ENCODE data around the gene COL4A2. TPM values are rescaled to one million over a fixed set of nuclear protein-coding genes. Genes with fewer than 3 reads are reported as not detected.

COL4A2 gene
- total RNA-seq, 2 experiments from 2014 or later, result not detected

DNA sequence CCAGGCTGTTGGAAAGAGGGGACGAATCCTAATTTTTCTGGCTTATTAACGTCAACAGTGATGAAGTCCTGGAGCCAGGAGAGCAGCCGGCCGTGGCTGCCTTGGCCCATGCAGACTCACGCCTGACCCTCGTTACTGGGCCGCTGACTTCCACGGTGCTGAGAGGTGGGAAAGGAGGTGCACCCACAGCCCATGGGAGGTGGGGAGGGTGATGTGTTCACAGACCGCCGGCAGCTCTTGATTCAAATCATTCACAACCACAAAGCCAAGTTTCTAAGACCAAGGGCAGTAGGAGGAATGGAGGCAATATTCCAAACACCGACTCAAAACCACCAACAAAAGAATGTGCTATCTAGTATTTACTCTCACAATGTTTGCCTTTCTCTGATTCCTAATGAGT is 24.3 kb downstream of the COL4A2 start:
- ChIA-PET POLR2A (no interaction called here), CTCF (interaction anchor here (0.9 kb wide), 1 partner anchor 81 kb away, joined by 3 read pairs; no protein-coding TSS in a partner anchor)
- DNase-seq (no peak), ATAC-seq (no peak)
- H3K4me1 Mint-ChIP-seq (ENCODE audit: low read depth), result no peaks in the 10 kb centered on the region
- H3K36me3 Mint-ChIP-seq (ENCODE audit: low read depth), result no peaks in the 10 kb centered on the region
- H3K27me3 Mint-ChIP-seq, result peaks cover 14% of the 10 kb centered on the region
- H3K4me3 Mint-ChIP-seq, result no peak overlapping the region
- TF ChIP-seq, protein P1, sequence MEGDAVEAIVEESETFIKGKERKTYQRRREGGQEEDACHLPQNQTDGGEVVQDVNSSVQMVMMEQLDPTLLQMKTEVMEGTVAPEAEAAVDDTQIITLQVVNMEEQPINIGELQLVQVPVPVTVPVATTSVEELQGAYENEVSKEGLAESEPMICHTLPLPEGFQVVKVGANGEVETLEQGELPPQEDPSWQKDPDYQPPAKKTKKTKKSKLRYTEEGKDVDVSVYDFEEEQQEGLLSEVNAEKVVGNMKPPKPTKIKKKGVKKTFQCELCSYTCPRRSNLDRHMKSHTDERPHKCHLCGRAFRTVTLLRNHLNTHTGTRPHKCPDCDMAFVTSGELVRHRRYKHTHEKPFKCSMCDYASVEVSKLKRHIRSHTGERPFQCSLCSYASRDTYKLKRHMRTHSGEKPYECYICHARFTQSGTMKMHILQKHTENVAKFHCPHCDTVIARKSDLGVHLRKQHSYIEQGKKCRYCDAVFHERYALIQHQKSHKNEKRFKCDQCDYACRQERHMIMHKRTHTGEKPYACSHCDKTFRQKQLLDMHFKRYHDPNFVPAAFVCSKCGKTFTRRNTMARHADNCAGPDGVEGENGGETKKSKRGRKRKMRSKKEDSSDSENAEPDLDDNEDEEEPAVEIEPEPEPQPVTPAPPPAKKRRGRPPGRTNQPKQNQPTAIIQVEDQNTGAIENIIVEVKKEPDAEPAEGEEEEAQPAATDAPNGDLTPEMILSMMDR (IDR thresholded peaks at IDR 0.05), result no peak
- no peaks in the 10 kb centered on the region for H3K9me3 Mint-ChIP-seq
- intact Hi-C loops (cut with micrococcal nuclease), result no loop called here
- H3K27ac Mint-ChIP-seq, result no peak overlapping the region

DNA sequence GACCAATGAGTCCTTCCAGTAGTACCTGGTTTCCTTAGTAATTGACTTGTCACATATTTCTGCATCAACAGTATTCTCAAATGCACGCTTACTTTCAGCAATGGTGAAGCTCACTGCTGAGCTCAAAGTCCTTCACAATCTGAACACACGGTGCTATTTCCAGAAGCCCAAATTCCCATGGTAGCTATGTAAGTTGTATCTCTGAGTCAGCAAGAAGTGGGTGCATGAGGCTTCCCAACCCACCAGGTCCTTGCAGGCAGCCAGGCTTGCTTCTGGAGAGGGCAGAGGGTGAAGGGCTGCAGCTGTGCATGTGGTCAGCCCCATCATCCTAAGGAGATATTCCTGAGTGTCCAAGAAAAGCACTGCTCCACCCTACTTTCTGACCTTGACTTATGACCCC is 25.7 kb downstream of the COL4A2 start:
- H3K4me3 Mint-ChIP-seq, result no peak overlapping the region
- ChIA-PET CTCF (no interaction called here), POLR2A (no interaction called here)
- TF ChIP-seq, protein P1 (IDR thresholded peaks at IDR 0.05), result no peak
- ATAC-seq, result no peak
- no peaks in the 10 kb centered on the region for H3K36me3 Mint-ChIP-seq (ENCODE audit: low read depth)
- intact Hi-C loops (cut with micrococcal nuclease), result no loop called here
- H3K27ac Mint-ChIP-seq, result no peak overlapping the region
- peaks cover 8% of the 10 kb centered on the region for H3K27me3 Mint-ChIP-seq
- no peaks in the 10 kb centered on the region for H3K9me3 Mint-ChIP-seq
- no peaks in the 10 kb centered on the region for H3K4me1 Mint-ChIP-seq (ENCODE audit: low read depth)
- DNase-seq, result no peak

DNA sequence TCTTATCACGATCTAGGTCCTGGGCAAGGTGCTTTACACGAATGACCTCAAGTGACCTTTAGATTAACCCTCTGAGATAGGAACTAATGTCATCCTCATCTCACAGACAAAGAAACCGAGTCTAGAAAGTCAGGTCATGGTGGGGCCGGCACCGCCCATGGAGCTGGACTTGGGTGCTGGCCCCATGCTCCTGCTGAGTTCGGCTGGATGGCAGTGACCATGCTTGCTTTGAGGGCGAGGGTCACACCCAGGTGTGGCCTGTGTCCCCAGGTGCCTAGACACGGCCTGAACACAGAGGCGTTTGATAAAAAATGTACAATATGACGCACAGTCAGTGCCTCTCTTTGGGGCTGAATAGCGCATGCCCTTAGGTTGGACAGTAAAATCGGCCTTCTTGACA is 26.8 kb downstream of the COL4A2 start:
- CTCF ChIA-PET, result no interaction called here

DNA sequence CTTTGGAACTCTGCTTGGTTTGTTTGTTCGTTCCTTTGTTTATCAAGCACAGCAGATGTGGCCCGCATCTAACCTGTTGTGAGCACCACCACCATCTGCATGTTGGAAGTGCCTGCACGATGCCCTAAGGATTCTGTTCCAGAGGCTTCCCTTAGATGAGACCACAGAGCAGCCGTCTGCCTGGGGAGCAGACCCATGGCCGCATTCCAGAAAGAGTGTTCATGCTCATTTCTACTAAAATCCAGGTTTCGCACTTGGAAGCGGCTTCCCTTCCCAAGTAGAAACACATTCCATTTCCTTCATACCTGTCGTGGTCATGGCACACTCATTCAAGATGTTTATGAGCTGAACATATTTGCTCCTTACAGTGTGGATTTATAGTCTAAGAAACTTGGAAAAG is 27.2 kb downstream of the COL4A2 start:
- intact Hi-C loops (cut with micrococcal nuclease), result no loop called here
- Mint-ChIP-seq H3K27me3 (peaks cover 12% of the 10 kb centered on the region), H3K4me1 (ENCODE audit: low read depth) (peaks cover 2% of the 10 kb centered on the region), H3K9me3 (no peaks in the 10 kb centered on the region), H3K36me3 (ENCODE audit: low read depth) (no peaks in the 10 kb centered on the region), H3K27ac (no peak overlapping the region), H3K4me3 (no peak overlapping the region)
- TF ChIP-seq, protein P1 (IDR thresholded peaks at IDR 0.05), result no peak
- DNase-seq (no peak), ATAC-seq (no peak)
- ChIA-PET POLR2A (no interaction called here), CTCF (no interaction called here)

More for the DNA sequence above, 26.8 kb downstream of the COL4A2 start:
- H3K27me3 Mint-ChIP-seq, result peaks cover 11% of the 10 kb centered on the region
- ATAC-seq, result no peak
- H3K36me3 Mint-ChIP-seq (ENCODE audit: low read depth), result no peaks in the 10 kb centered on the region
- no peak for DNase-seq
- H3K4me3 Mint-ChIP-seq, result no peak overlapping the region
- TF ChIP-seq, protein P1 (IDR thresholded peaks at IDR 0.05), result no peak
- H3K9me3 Mint-ChIP-seq, result no peaks in the 10 kb centered on the region
- H3K4me1 Mint-ChIP-seq (ENCODE audit: low read depth), result no peaks in the 10 kb centered on the region
- intact Hi-C loops (cut with micrococcal nuclease), result no loop called here
- POLR2A ChIA-PET, result no interaction called here
- no peak overlapping the region for H3K27ac Mint-ChIP-seq

DNA sequence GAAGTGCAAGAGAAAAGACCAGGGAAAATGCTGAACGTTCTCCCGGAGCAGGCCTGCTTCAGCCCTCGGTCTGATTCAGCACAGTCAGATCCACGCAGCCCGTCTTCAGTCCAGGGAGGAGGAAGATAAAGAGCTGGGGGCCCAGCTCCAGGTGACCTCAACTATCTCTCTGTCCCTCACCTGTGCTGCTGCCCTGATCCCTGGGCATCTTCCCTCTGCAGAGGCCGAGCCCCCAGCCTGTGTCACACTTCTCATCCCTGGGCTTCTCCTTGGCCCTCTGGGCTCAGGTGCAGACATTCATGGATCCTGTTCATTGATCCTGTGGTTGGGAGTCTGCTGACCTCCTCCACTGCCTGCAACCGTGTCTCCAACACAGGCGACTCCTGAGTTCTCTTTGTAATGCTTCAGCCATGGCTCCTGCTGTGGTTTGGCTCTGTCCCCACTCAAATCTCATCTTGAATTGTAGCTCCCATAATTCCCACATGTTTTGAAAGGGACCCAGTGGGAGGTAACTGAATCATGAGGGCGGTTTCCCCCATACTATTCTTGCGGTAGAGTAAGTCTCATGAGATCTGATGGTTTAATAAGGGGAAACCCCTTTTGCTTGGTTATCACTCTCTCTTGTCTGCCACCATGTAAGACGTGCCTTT is 27.9 kb downstream of the COL4A2 start:
- intact Hi-C loops (cut with micrococcal nuclease), result no loop called here
- POLR2A ChIA-PET, result no interaction called here
- no peak for ATAC-seq
- CTCF ChIA-PET, result no interaction called here
- Mint-ChIP-seq H3K4me1 (ENCODE audit: low read depth) (peaks cover 3% of the 10 kb centered on the region), H3K9me3 (no peaks in the 10 kb centered on the region), H3K4me3 (no peak overlapping the region), H3K27ac (no peak overlapping the region), H3K27me3 (peaks cover 14% of the 10 kb centered on the region), H3K36me3 (ENCODE audit: low read depth) (no peaks in the 10 kb centered on the region)
- TF ChIP-seq, protein P1 (IDR thresholded peaks at IDR 0.05), result no peak
- DNase-seq, result no peak
